Measurements from ENCODE around the gene C1orf21. TPM values are rescaled to one million over a fixed set of nuclear protein-coding genes. Genes with fewer than 3 reads are reported as not detected.

Gene C1orf21
- total and polyA plus RNA-seq, 2 of the 4 experiments (the other 2 are of a cell fraction): 6.4 to 9.9 TPM

- Histone ChIP-seq H2AK9ac (replicated peaks; ENCODE audit: low read depth, low read length, poor library complexity) (no peak overlapping the region), H3K27ac (ENCODE audit: insufficient read depth, low read length) (no peak overlapping the region), H3K9ac (ENCODE audit: low read depth, low read length) (no peak overlapping the region), H3K27me3 (ENCODE audit: control insufficient read depth, insufficient read depth, low read length) (peaks cover 9% of the 10 kb centered on the region), H2AFZ (replicated peaks; ENCODE audit: low read length, poor library complexity) (no peak overlapping the region), H4K5ac (ENCODE audit: low read depth, low read length) (no peak overlapping the region), H3K4ac (ENCODE audit: low read depth, low read length) (no peak overlapping the region), H3K4me1 (ENCODE audit: control insufficient read depth, insufficient read depth, low read length) (no peaks in the 10 kb centered on the region), H4K8ac (ENCODE audit: low read depth in 2 of 2, low read length in 2 of 2) (no peak overlapping the region), H3K9me3 (ENCODE audit: control insufficient read depth, insufficient read depth, low read length) (no peaks in the 10 kb centered on the region), H2BK5ac (ENCODE audit: low read depth, low read length, poor library complexity, severe bottlenecking) (no peak overlapping the region), H3K18ac (ENCODE audit: low read depth, low read length) (no peak overlapping the region), H3K23ac (ENCODE audit: low read depth, low read length) (no peak overlapping the region), H3K36me3 (ENCODE audit: control insufficient read depth, insufficient read depth, low read length) (no peaks in the 10 kb centered on the region), H3K56ac (ENCODE audit: extremely low read depth, insufficient read depth, low read length) (no peak overlapping the region), H4K20me1 (ENCODE audit: insufficient read depth, low read length) (no peaks in the 10 kb centered on the region), H2BK20ac (ENCODE audit: low read depth, low read length) (no peak overlapping the region), H3K9me1 (ENCODE audit: insufficient read depth, low read length) (no peaks in the 10 kb centered on the region), H3K4me3 (ENCODE audit: insufficient read depth, low read depth, low read length) (no peak overlapping the region), H3K79me1 (ENCODE audit: low read depth in 1 of 2, low read length in 2 of 2) (no peaks in the 10 kb centered on the region), H2AK5ac (ENCODE audit: low read depth, low read length) (no peak overlapping the region), H2BK15ac (ENCODE audit: low read depth, low read length) (no peak overlapping the region), H3K14ac (replicated peaks; ENCODE audit: low read depth, low read length) (no peak overlapping the region), H3K4me2 (ENCODE audit: low read depth, low read length) (no peak overlapping the region), H4K91ac (ENCODE audit: insufficient read depth, low read depth, low read length) (no peak overlapping the region), H2BK120ac (ENCODE audit: low read depth, low read length) (no peak overlapping the region)
- in situ Hi-C loops (cut with MboI; ENCODE audit: low sequenced_read_pairs) (no loop called here), dilution Hi-C loops (cut with HindIII; ENCODE audit: low sequenced_read_pairs, unreplicated experiment) (no loop called here), intact Hi-C loops (cut with micrococcal nuclease) (no loop called here)
- ATAC-seq (ENCODE audit: low read depth) (no peak), DNase-seq (no peak)
- no peak for TF ChIP-seq USF2 (IDR thresholded peaks at IDR 0.05; ENCODE audit: low read depth, low read length)
- ChIA-PET POLR2A (ENCODE audit: unreplicated experiment) (no interaction called here), CTCF (no interaction called here)
- BruUV-seq (replicated peaks): no TSS peak
- no CpG with 5 or more reads among the region's 3 CpGs for WGBS, 2 experiments (ENCODE audit: extremely low coverage in 2 of 2, insufficient read length in 1 of 2)
Observed at GRCh38 chr1:184640505-184640904, 253.7 kb downstream of the C1orf21 start.
